IMR-90 (cell line): Measurements from ENCODE around the gene CHRNA10. TPM values are rescaled to one million over a fixed set of nuclear protein-coding genes. Genes with fewer than 3 reads are reported as not detected.
"Not testable (repeated sequence)": the region's sequence is repeated elsewhere in the genome, so short reads cannot be mapped to it uniquely, and the experiment has no call there.

Experiments
- ATAC-seq: fragments of 200-7000 bp; cut with Tn5 transposase; 2 replicates; pipeline ENCODE4 v1.9.1; 2020; ENCODE audit warnings: low read depth, mild to moderate bottlenecking, moderate library complexity
- BruUV-seq: library from RNA; stranded (reverse); fragments of 400-500 nt; replicated peaks from 2 replicates; lab custom pipeline; 2021; lab: Mats Ljungman, UMichigan
- CTCF ChIA-PET: fragments of 300-600 bp; formaldehyde crosslinking; extraction: SDS; loops from one replicate; lab custom pipeline; 2021; ENCODE audit warnings: antibody characterized with exemption; lab: Yijun Ruan, JAX
- POLR2A ChIA-PET: fragments of 300-600 bp; sonication (Branson Sonifier 250); formaldehyde crosslinking; loops from one replicate; lab custom pipeline; 2022; ENCODE audit warnings: antibody characterized with exemption; ENCODE audit not compliant: unreplicated experiment; lab: Charles Lee
- DNase-seq: peaks from one replicate; pipeline ENCODE4 v3.0.0; 2013
- H2AFZ ChIP-seq: replicated peaks from 2 replicates; pipeline ENCODE3; 2013; ENCODE audit warnings: low read length, mild to moderate bottlenecking; ENCODE audit not compliant: poor library complexity
- H2AK5ac ChIP-seq: 2 replicates; pipeline ENCODE4 v1.6.1; 2013; ENCODE audit warnings: low read depth, low read length, inconsistent platforms
- H2AK9ac ChIP-seq: replicated peaks from 2 replicates; pipeline ENCODE3; 2013; ENCODE audit warnings: mild to moderate bottlenecking, low read depth, low read length, moderate library complexity; ENCODE audit not compliant: poor library complexity
- H2BK120ac ChIP-seq: 2 replicates; pipeline ENCODE4 v1.6.1; 2013; ENCODE audit warnings: low read depth, low read length, inconsistent platforms
- H2BK15ac ChIP-seq: 3 replicates; pipeline ENCODE4 v1.6.1; 2013; ENCODE audit warnings: low read depth, low read length, inconsistent platforms
- H2BK20ac ChIP-seq: 2 replicates; pipeline ENCODE4 v1.6.1; 2013; ENCODE audit warnings: low read depth, mild to moderate bottlenecking, inconsistent platforms, low read length, moderate library complexity
- H2BK5ac ChIP-seq: 2 replicates; pipeline ENCODE4 v1.6.1; 2013; ENCODE audit warnings: mild to moderate bottlenecking, low read depth, low read length, inconsistent platforms; ENCODE audit not compliant: poor library complexity, severe bottlenecking
- H3K14ac ChIP-seq: replicated peaks from 2 replicates; pipeline ENCODE4 v1.6.1; 2013; ENCODE audit warnings: low read depth, low read length, inconsistent platforms
- H3K18ac ChIP-seq: 2 replicates; pipeline ENCODE4 v1.6.1; 2013; ENCODE audit warnings: low read depth, low read length, control low read depth
- H3K23ac ChIP-seq: 2 replicates; pipeline ENCODE4 v1.6.1; 2013; ENCODE audit warnings: low read depth, low read length, inconsistent platforms
- H3K27ac ChIP-seq: 2 replicates; pipeline ENCODE4 v1.5.1; 2013; ENCODE audit warnings: mild to moderate bottlenecking, control low read depth, low read length; ENCODE audit not compliant: insufficient read depth
- H3K27me3 ChIP-seq: 2 replicates; pipeline ENCODE4 v1.6.1; 2013; ENCODE audit warnings: low read length; ENCODE audit not compliant: control insufficient read depth, insufficient read depth
- H3K36me3 ChIP-seq: 2 replicates; pipeline ENCODE4 v1.6.1; 2013; ENCODE audit warnings: low read length, mixed read lengths; ENCODE audit not compliant: control insufficient read depth, insufficient read depth
- H3K4ac ChIP-seq: 2 replicates; pipeline ENCODE4 v1.6.1; 2013; ENCODE audit warnings: low read depth, low read length, inconsistent platforms
- H3K4me1 ChIP-seq: 2 replicates; pipeline ENCODE4 v1.6.1; 2013; ENCODE audit warnings: low read length, mixed read lengths; ENCODE audit not compliant: control insufficient read depth, insufficient read depth
- H3K4me2 ChIP-seq: 2 replicates; pipeline ENCODE4 v1.6.1; 2013; ENCODE audit warnings: low read depth, mild to moderate bottlenecking, control low read depth, low read length, moderate library complexity
- H3K4me3 ChIP-seq: 2 replicates; pipeline ENCODE4 v1.5.1; 2013; ENCODE audit warnings: low read depth, mild to moderate bottlenecking, control low read depth, low read length, moderate library complexity; ENCODE audit not compliant: insufficient read depth
- H3K56ac ChIP-seq: 2 replicates; pipeline ENCODE4 v1.6.1; 2013; ENCODE audit warnings: low read length, inconsistent platforms; ENCODE audit not compliant: insufficient read depth; ENCODE audit errors: extremely low read depth
- H3K79me1 ChIP-seq, 2 experiments: 2 replicates each; pipeline ENCODE4 v1.6.1; 2013; ENCODE audit warnings: low read length in 2 of 2, inconsistent platforms in 1 of 2, low read depth in 1 of 2
- H3K9ac ChIP-seq: 2 replicates; pipeline ENCODE4 v1.6.1; 2013; ENCODE audit warnings: low read depth, low read length, control low read depth
- H3K9me1 ChIP-seq: 2 replicates; pipeline ENCODE4 v1.6.1; 2013; ENCODE audit warnings: low read length, inconsistent platforms; ENCODE audit not compliant: insufficient read depth
- H3K9me3 ChIP-seq: 2 replicates; pipeline ENCODE4 v1.6.1; 2013; ENCODE audit warnings: low read length; ENCODE audit not compliant: control insufficient read depth, insufficient read depth
- H4K20me1 ChIP-seq: 2 replicates; pipeline ENCODE4 v1.6.1; 2013; ENCODE audit warnings: low read length, inconsistent platforms; ENCODE audit not compliant: insufficient read depth
- H4K5ac ChIP-seq: 2 replicates; pipeline ENCODE4 v1.6.1; 2013; ENCODE audit warnings: mild to moderate bottlenecking, low read depth, low read length, control low read depth
- H4K8ac ChIP-seq, 2 experiments: 2 replicates each; pipeline ENCODE4 v1.6.1; 2013; ENCODE audit warnings: low read depth in 2 of 2, low read length in 2 of 2, control low read depth in 1 of 2, inconsistent platforms in 1 of 2
- H4K91ac ChIP-seq: 2 replicates; pipeline ENCODE4 v1.6.1; 2013; ENCODE audit warnings: low read depth, low read length, inconsistent platforms; ENCODE audit not compliant: insufficient read depth
- WGBS, 2 experiments: methylation state at CpG; one replicate each; pipeline versions ENCODE4 v1.1.5 to v1.1.7; 2013; ENCODE audit warnings: missing lambda C conversion rate in 2 of 2; ENCODE audit not compliant: insufficient read length in 1 of 2; ENCODE audit errors: extremely low coverage in 2 of 2; 5-methylcytosine and 5-hydroxymethylcytosine counted together
- dilution Hi-C: fragments of 300-500 bp; cut with HindIII; formaldehyde crosslinking; loops from one replicate; pipeline ENCODE4 v1.14.3; 2018; ENCODE audit warnings: low sequenced_read_pairs; ENCODE audit not compliant: unreplicated experiment
- in situ Hi-C: fragments of 300-500 bp; cut with MboI; formaldehyde crosslinking; loops from 3 replicates; pipeline ENCODE4 v1.14.3; 2019; ENCODE audit warnings: low sequenced_read_pairs, inconsistent platforms, mixed read lengths
- intact Hi-C: fragments of 100-400 bp; cut with micrococcal nuclease; formaldehyde crosslinking; loops from 2 replicates; pipeline ENCODE4 v1.10.0; 2022
- polyA plus RNA-seq, 3 experiments: library from polyadenylated mRNA; depleted of rRNA; stranded (reverse); fragments of >200 nt; gene quantifications; 2 replicates each; pipeline ENCODE4 v1.2.3, GENCODE V29; 2012; ENCODE audit warnings: low replicate concordance in 1 of 3
- total RNA-seq: library from RNA; depleted of rRNA; stranded (reverse); fragments of >200 nt; gene quantifications from 2 replicates; pipeline ENCODE4 v1.2.3, GENCODE V29; 2012

The CHRNA10 gene
- total and polyA plus RNA-seq, 2 of the 4 experiments (the other 2 are of a cell fraction) = 0.36 to 0.79 TPM

DNA sequence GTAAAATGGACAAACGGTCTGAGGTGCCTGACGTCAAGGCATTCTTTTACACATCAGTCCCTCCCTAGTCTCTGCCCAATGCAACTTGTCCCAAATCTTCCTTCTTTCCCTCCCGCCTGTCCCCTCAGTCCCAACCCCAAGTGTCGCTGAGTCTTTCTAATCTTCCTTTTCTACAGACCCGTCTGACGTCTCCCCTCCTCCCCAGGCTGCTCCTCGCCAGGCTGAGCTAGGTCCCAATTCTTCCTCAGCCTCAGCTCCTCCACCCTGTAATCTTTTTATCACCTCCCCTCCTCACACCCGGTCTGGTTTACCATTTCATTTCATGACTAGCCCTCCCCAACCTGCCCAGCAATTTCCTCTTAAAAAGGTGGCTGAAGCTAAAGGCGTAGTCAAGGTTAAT lies 21.8 kb downstream of the CHRNA10 start:
- H3K4me3 ChIP-seq, H4K8ac ChIP-seq, H3K79me1 ChIP-seq, H3K9ac ChIP-seq, H3K27ac ChIP-seq, ATAC-seq, H2AK9ac ChIP-seq, intact Hi-C loops, H2BK15ac ChIP-seq, H2BK5ac ChIP-seq, H3K23ac ChIP-seq, H2AFZ ChIP-seq, H3K18ac ChIP-seq, H2BK20ac ChIP-seq, H4K91ac ChIP-seq, H2BK120ac ChIP-seq, H3K4me2 ChIP-seq, H3K4me1 ChIP-seq, H4K5ac ChIP-seq, dilution Hi-C loops, BruUV-seq, H3K4ac ChIP-seq, H2AK5ac ChIP-seq, DNase-seq, CTCF ChIA-PET, H3K9me1 ChIP-seq, POLR2A ChIA-PET, H3K9me3 ChIP-seq, in situ Hi-C loops, H3K56ac ChIP-seq, H4K20me1 ChIP-seq, H3K36me3 ChIP-seq, H3K14ac ChIP-seq: not testable (repeated sequence)
- 19% methylated on average over 2 of the region's 9 CpGs; no CpG with 5 or more reads in 1 of the 2 experiments for WGBS, 2 experiments
- H3K27me3 ChIP-seq = peaks cover 25% of the 10 kb centered on the region

GRCh38 chr11:3648843-3649242 lies 22.3 kb downstream of the CHRNA10 start:
- H2BK15ac ChIP-seq, H3K9me1 ChIP-seq, CTCF ChIA-PET, H2BK20ac ChIP-seq, H2AFZ ChIP-seq, DNase-seq, H4K91ac ChIP-seq, H3K9ac ChIP-seq, H3K27ac ChIP-seq, H4K8ac ChIP-seq, H3K4ac ChIP-seq, H2AK5ac ChIP-seq, BruUV-seq, ATAC-seq, H2BK5ac ChIP-seq, H4K5ac ChIP-seq, dilution Hi-C loops, intact Hi-C loops, H3K56ac ChIP-seq, in situ Hi-C loops, POLR2A ChIA-PET, H3K9me3 ChIP-seq, H3K4me3 ChIP-seq, H3K23ac ChIP-seq, H3K36me3 ChIP-seq, H3K79me1 ChIP-seq, H4K20me1 ChIP-seq, H3K18ac ChIP-seq, H2BK120ac ChIP-seq, H3K4me2 ChIP-seq, H3K4me1 ChIP-seq, H2AK9ac ChIP-seq, H3K14ac ChIP-seq: not testable (repeated sequence)
- WGBS, 2 experiments = 65% methylated on average over 11 of the region's 13 CpGs; no CpG with 5 or more reads in 1 of the 2 experiments
- H3K27me3 ChIP-seq = peaks cover 28% of the 10 kb centered on the region
